GM19397 (cell line): Measurements from ENCODE around the gene KXD1.
"Not testable (repeated sequence)": the region's sequence is repeated elsewhere in the genome, so short reads cannot be mapped to it uniquely, and the experiment has no call there.

Source experiments
- ATAC-seq: cut with Tn5 transposase; IDR thresholded peaks from one replicate; pipeline ENCODE4 v1.9.1; 2021; ENCODE audit warnings: mild to moderate bottlenecking, moderate library complexity; ENCODE audit not compliant: unreplicated experiment

The KXD1 gene

DNA sequence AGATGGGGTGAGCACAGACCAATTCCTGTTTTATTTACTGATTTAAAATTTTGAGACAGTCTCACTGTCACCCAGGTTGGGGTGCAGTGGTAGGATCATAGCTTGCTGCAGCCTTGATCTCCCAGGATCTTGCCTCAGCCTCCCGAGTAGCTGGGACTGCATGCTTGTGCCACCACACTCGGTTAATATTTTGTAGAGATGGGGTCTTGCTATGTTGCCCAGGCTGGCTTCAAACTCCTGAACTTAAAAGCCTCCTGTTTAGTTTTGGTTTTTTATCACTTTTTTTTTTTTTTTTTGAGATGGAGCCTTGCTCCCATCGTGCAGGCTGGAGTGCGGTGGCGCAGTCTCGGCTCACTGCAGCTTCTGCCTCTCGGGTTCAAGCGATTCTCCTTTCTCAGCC, 18.7 kb downstream of the KXD1 start:
- ATAC-seq: no peak

DNA sequence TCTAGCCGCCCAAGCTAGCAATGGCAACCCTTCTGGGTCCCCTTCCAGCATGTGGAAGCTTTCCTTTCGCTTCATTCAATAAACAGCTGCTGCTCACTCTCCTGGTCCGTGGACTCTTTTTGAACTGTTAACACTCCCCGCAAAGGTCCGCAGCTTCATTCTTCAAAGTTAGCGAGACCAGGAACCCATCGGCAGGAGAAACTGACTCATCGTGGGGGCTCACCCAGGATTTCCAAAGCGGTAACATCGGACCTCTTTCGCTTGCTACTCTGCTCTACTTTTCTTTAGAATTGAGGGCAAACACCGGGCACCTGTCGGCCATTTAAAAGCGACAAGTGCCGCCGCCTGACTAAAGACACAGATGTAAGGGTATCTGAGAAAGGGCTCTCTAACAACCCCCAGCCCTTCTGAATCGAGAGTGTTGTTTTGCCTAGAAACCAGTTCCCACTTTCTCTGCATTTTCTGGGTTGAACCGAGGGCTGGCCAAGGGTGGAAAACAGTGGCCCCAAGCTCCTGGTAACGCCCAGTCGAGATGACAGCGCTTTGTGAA, 19.8 kb downstream of the KXD1 start:
- ATAC-seq: no peak

DNA sequence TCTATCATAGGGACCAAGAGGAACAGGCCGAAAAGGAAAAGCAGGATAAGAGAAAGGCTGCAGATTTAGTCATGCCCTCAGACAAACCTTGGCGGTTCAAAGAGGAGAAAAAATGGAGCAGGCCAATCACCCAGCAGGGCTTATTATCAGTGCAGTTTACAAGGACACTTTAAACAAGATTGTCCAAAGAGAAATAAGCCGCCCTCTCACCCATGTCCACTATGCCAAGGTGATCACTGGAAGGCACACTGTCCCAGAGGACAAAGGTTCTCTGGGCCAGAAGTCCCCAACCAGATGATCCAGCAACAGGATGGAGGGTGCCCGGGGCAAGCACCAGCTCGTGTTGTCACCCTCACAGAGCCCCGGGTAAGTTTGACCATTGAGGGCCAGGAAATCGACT, 22.6 kb downstream of the KXD1 start:
- no peak for ATAC-seq

DNA sequence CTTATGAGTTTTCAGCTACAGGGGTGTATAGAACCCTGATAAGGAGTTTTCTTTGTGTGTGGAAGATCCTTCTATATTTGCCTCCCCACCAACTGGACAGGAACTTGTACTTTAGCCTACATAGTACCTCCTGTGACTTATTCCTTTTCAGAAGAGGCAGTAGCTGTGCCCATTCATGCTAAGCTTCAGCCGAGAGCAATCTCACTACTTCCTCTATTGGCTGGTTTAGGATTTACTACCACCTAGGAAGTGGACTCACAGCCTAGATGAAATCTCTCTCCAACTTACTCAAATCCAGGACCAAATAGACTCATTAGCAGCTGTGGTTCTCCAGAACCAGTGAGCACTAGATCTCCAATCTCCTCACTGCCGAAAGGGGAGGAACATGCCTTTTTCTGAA, 28.6 kb downstream of the KXD1 start:
- ATAC-seq: no peak

DNA sequence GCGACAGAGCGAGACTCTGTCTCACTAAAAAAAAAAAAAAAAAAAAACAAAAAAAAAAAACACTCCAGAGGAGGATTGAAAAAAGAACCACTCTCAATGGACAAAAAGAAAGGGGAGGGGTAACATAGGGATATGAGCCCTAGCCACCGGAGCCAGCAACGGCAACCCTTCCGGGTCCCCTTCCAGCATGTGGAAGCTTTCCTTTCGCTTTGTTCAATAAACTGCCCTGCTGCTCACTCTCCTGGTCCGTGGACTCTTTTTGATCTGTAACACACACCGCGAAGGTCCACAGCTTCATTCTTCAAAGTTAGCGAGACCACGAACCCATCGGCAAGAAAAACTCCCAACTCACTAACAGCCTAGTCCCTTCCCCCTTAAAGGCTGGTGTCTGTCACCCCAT, 29.9 kb downstream of the KXD1 start:
- no peak for ATAC-seq

DNA sequence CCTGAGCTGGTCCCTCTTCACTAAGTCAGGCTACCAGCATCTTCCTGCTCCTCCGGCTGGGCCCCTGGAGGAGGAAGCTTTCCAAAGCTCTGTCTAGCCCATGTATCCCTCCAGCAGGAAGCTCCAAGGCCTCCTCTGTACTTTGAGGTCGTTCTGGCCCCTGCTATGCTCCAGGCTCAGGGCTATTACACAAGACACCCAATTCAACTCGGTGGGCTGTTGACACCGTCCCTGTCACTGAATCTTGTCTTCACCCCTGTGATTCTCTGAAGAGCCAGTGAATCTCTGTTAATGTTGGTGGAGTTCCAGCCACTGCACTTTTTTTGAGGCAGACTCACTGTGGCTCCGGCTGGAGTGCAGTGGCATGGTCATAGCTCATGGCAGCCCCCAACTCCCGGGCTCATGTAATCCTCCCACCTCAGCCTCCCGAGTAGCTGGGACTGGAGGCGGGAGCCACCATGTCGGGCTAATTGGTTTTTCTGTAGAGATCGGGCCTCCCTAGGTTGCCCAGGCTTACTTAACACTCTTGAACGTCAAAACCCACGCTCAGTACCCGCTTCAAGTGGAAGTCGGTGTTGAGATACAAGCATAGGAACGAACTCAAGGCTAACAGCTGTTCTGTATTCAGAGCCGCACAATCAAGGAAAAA, 30.4 kb downstream of the KXD1 start:
- no peak for ATAC-seq

- ATAC-seq: peak; percentile 87
These were observed 31.1 kb downstream of the KXD1 start, which contains the start of gene REX1BD for GRCh38 chr19:18588611-18589379. REX1BD (plus strand) TSS chr19:18588798; CDS start chr19:18588802, 4 bp downstream.

DNA sequence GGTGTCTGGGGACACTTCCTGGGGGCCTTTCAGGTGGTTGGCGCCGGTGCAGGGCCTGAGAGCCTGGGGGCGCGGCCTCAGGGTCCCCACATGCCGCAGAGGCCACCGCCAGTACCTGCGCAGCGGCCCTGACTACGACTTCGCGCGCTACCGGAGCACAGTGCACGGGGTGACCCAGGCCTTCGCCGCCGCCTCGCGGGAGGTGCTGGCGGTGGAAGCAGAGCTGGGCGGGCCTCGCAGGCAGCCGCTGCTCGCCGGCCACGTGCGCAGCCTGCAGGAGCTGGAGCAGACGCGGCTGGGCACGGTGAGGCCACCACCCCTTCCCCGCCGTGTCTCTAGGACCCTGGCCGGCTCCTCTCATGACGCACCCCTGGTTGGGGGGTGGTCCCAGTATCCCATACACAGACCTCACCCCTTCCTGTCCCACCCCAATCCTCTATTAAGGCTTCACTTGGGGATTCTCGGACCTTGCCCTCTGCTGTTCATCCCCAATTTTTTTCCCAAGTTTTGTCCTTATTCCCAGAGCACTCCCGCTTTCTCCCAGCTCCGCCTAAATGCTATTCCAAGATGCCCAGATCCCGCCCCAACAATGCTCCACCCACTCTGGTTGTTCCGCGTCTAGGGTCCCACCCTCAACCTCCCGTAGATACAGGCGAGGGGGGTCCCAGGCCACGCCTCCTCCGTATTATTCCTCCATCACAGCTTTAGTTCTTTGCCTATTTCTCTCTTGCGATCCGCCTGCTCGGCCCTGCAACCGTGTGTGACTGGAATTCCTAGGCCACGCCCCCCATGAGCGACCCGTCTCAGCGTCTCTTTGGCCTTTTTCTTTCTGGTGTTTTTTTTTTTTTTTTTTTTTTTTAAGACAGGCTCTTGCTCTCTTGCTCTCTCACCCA, 32.0 kb downstream of the KXD1 start:
- ATAC-seq: peak; percentile 30

GRCh38 chr19:18590273-18591272, 32.9 kb downstream of the KXD1 start:
- ATAC-seq: no peak

- no peak for ATAC-seq
These were observed 34.2 kb downstream of the KXD1 start for GRCh38 chr19:18591735-18592385.

- not testable (repeated sequence) for ATAC-seq
These were observed 35.1 kb downstream of the KXD1 start for GRCh38 chr19:18592732-18593131.

- ATAC-seq: no peak
These were observed 35.9 kb downstream of the KXD1 start for GRCh38 chr19:18593367-18594095.

GRCh38 chr19:18594096-18594823, 36.6 kb downstream of the KXD1 start:
- peak; percentile 58 for ATAC-seq

DNA sequence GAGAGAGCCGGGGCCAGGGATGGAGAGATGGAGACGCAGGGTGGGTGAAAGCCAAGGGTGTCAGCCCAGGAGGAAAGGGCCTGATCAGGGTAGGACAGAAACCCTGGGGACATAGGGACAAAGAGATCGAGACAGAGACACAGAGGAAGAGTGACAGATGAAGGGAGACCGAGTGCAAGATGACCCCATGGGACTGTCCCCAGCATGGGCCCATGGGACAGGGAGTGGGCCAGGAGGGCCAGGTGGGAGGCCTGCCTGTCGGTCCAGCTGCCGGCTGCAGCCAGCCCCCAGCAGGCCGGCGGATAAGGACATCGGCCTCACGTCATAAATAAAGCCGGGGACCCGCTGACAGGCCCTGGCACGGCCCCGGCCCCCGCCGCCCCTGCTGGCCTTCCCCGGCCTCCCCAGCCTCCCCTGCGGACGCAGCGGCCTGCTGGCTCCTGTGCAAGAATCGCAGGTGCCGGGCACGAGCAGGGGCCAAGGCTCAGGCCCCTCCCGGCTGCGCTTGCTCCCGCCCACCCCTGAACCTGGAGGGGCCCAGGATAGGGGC, 37.2 kb downstream of the KXD1 start:
- no peak for ATAC-seq

GRCh38 chr19:18595475-18595874, 37.8 kb downstream of the KXD1 start:
- ATAC-seq: no peak

DNA sequence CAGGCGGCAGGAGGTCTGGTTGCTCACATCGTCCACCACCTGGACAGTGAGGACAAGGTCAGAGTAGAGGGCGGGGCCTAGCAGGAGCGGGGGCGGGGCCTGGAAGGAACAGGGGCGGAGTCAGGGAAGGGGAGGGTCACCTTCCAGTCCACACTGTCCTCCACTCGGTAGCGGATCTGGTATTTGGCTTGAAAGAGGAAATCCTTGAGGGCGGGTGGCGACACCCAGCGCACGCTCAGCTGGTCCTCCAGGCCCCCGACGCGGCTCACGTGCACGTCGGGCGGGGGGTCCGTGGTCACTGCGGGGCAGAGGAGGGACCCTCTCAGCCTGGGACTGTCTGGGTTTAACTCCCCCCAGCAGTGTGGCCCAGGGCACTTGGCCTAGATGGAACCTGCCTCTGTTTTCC, 39.1 kb downstream of the KXD1 start:
- no peak for ATAC-seq

GRCh38 chr19:18597809-18598660, 40.4 kb downstream of the KXD1 start:
- no peak for ATAC-seq
